Measurements from ENCODE around the gene SOS1. TPM values are rescaled to one million over a fixed set of nuclear protein-coding genes. Genes with fewer than 3 reads are reported as not detected.

Gene SOS1
- total RNA-seq, 6 experiments from 2014 or later, result 9.6 to 20.1 (median 16.5) TPM

- Histone ChIP-seq H3K27me3 (no peaks in the 10 kb centered on the region), H3K4me1 (peaks cover 0 to 27% (median 11%) of the 10 kb centered on the region in 4 donors), H3K27ac (peak overlapping the region; percentile 93 to 98 (median 98)), H3K9me3 (no peaks in the 10 kb centered on the region), H3K36me3 (no peaks in the 10 kb centered on the region), H3K4me3 (peak overlapping the region; percentile 82 to 85 (median 82))
- 7% methylated on average over 6 of the region's 6 CpGs for WGBS (ENCODE audit: insufficient coverage, low coverage, low lambda C conversion rate, missing lambda C conversion rate)
- ATAC-seq, result no peak
- intact Hi-C loops (cut with DNase I), result loop anchor here in 1 of 2 donors (5.0 kb wide), 1 partner anchor 108 kb away; no protein-coding TSS in a partner anchor
- TF ChIP-seq CTCF (IDR thresholded peaks at IDR 0.05) (no peak), POLR2A (IDR thresholded peaks at IDR 0.05) (no peak)
- DNase-seq, result no peak
Measured at GRCh38 chr2:39118786-39119499, 1.9 kb downstream of the SOS1 start.

- H3K4me3 ChIP-seq, result no peak overlapping the region
- H3K36me3 ChIP-seq, result no peaks in the 10 kb centered on the region
- TF ChIP-seq CTCF (IDR thresholded peaks at IDR 0.05) (no peak), POLR2A (IDR thresholded peaks at IDR 0.05) (no peak)
- no peaks in the 10 kb centered on the region for H3K9me3 ChIP-seq
- intact Hi-C loops (cut with DNase I), result loop anchor here in 1 of 2 donors (5.0 kb wide), 1 partner anchor 112 kb away; no protein-coding TSS in a partner anchor
- ATAC-seq, result no peak
- H3K4me1 ChIP-seq, result peaks cover 0 to 14% (median 2%) of the 10 kb centered on the region in 4 donors
- no peak overlapping the region for H3K27ac ChIP-seq
- DNase-seq, result no peak
- 100% methylated on average over 1 of the region's 1 CpG for WGBS (ENCODE audit: insufficient coverage, low coverage, low lambda C conversion rate, missing lambda C conversion rate)
- no peaks in the 10 kb centered on the region for H3K27me3 ChIP-seq
Measured at GRCh38 chr2:39115556-39115955, 5.3 kb downstream of the SOS1 start.

- intact Hi-C loops (cut with DNase I), result loop anchor here in 1 of 2 donors (5.0 kb wide), 1 partner anchor 113 kb away; no protein-coding TSS in a partner anchor
- H3K27me3 ChIP-seq, result no peaks in the 10 kb centered on the region
- ATAC-seq, result no peak
Measured at GRCh38 chr2:39114771-39115170, 6.1 kb downstream of the SOS1 start.

GRCh38 chr2:39109537-39109936, 11.3 kb downstream of the SOS1 start:
- 92% methylated on average over 1 of the region's 1 CpG for WGBS (ENCODE audit: insufficient coverage, low coverage, low lambda C conversion rate, missing lambda C conversion rate)
- ATAC-seq (no peak), DNase-seq (no peak)
- Histone ChIP-seq H3K9me3 (no peaks in the 10 kb centered on the region), H3K4me3 (no peak overlapping the region), H3K27ac (no peak overlapping the region), H3K27me3 (no peaks in the 10 kb centered on the region), H3K4me1 (no peaks in the 10 kb centered on the region), H3K36me3 (no peaks in the 10 kb centered on the region)
- no peak for TF ChIP-seq POLR2A (IDR thresholded peaks at IDR 0.05)
- no peak for TF ChIP-seq CTCF (IDR thresholded peaks at IDR 0.05)
- intact Hi-C loops (cut with DNase I), result no loop called here

More at GRCh38 chr2:39114771-39115170, 6.1 kb downstream of the SOS1 start:
- DNase-seq, result no peak
- no peak overlapping the region for H3K27ac ChIP-seq
- H3K4me1 ChIP-seq, result peaks cover 0 to 14% (median 2%) of the 10 kb centered on the region in 4 donors
- TF ChIP-seq CTCF (IDR thresholded peaks at IDR 0.05), result no peak
- no peak for TF ChIP-seq POLR2A (IDR thresholded peaks at IDR 0.05)
- no peak overlapping the region for H3K4me3 ChIP-seq
- H3K36me3 ChIP-seq, result no peaks in the 10 kb centered on the region
- no peaks in the 10 kb centered on the region for H3K9me3 ChIP-seq
- 83% methylated on average over 2 of the region's 3 CpGs for WGBS (ENCODE audit: insufficient coverage, low coverage, low lambda C conversion rate, missing lambda C conversion rate)

Measured in right lobe of liver (tissue), 6 donors.